ENCODE data around the gene ELAC1.

DNA sequence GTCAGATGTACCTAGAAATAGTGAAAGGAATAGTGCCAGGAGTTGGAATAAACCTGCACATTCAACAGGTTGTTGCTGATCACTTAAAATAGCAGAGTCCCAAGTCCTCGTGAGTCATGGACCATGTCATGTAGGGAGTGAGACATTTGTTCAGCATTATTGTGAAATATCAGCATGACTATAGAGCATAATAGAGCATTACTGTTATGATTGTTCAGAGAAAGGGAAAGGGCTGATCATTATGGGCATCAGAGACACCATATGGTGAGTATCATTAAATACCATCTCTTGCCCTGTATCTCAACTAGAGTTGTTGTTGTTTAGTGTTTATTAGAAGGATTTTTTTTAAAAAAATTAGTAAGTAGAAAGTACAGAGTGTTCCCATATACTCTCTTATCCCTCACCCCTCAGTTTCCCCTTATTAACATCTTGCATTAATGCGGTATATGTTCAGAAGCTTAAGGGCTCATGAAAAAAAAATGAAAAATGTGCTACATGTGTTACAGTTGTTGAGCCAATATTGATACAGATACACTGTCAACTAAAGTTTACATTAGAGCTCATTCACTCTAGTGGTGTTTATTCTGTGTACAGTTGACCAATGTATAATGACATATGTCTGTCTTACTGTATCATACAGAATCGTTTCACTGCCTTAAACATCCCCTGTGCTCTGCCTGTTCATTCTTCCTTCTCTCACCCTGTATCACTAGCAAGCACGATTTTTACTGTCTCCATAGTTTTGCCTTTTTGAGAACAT is 5.7 kb downstream of the ELAC1 start:
- no peak for TF ChIP-seq POLR2A (IDR thresholded peaks at IDR 0.05)
- TF ChIP-seq, protein P1, sequence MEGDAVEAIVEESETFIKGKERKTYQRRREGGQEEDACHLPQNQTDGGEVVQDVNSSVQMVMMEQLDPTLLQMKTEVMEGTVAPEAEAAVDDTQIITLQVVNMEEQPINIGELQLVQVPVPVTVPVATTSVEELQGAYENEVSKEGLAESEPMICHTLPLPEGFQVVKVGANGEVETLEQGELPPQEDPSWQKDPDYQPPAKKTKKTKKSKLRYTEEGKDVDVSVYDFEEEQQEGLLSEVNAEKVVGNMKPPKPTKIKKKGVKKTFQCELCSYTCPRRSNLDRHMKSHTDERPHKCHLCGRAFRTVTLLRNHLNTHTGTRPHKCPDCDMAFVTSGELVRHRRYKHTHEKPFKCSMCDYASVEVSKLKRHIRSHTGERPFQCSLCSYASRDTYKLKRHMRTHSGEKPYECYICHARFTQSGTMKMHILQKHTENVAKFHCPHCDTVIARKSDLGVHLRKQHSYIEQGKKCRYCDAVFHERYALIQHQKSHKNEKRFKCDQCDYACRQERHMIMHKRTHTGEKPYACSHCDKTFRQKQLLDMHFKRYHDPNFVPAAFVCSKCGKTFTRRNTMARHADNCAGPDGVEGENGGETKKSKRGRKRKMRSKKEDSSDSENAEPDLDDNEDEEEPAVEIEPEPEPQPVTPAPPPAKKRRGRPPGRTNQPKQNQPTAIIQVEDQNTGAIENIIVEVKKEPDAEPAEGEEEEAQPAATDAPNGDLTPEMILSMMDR (IDR thresholded peaks at IDR 0.05) = no peak
- TF ChIP-seq POLR2AphosphoS5 (IDR thresholded peaks at IDR 0.05) = no peak
- TF ChIP-seq EP300 (IDR thresholded peaks at IDR 0.05) = no peak

Data from suprapubic skin (tissue), 4 donors.